ENCODE results near the gene SH3D21.

SH3D21 gene

GRCh38 chr1:36328088-36328480, 21.9 kb downstream of the SH3D21 start:
- no peak for DNase-seq (ENCODE audit: extremely low read depth in 1 of 2, low read depth in 1 of 2)

GRCh38 chr1:36328713-36329112, 22.5 kb downstream of the SH3D21 start:
- DNase-seq (ENCODE audit: extremely low read depth in 1 of 2, low read depth in 1 of 2): no peak

- no peak for DNase-seq (ENCODE audit: extremely low read depth in 1 of 2, low read depth in 1 of 2)
Measured at GRCh38 chr1:36329817-36330216, 23.6 kb downstream of the SH3D21 start.

- DNase-seq (ENCODE audit: extremely low read depth in 1 of 2, low read depth in 1 of 2): no peak
Measured at GRCh38 chr1:36330940-36331339, 24.8 kb downstream of the SH3D21 start.

GRCh38 chr1:36337830-36338229, 31.7 kb downstream of the SH3D21 start:
- no peak for DNase-seq (ENCODE audit: extremely low read depth in 1 of 2, low read depth in 1 of 2)

GRCh38 chr1:36339215-36339614, 33.0 kb downstream of the SH3D21 start:
- no peak for DNase-seq (ENCODE audit: extremely low read depth in 1 of 2, low read depth in 1 of 2)

GRCh38 chr1:36339615-36340014, 33.4 kb downstream of the SH3D21 start:
- no peak for DNase-seq (ENCODE audit: extremely low read depth in 1 of 2, low read depth in 1 of 2)

GRCh38 chr1:36341626-36342320, 35.6 kb downstream of the SH3D21 start:
- DNase-seq (ENCODE audit: extremely low read depth in 1 of 2, low read depth in 1 of 2): no peak

- no peak for DNase-seq (ENCODE audit: extremely low read depth in 1 of 2, low read depth in 1 of 2)
Measured at GRCh38 chr1:36342426-36343185, 36.4 kb downstream of the SH3D21 start.

GRCh38 chr1:36343651-36344394, 37.7 kb downstream of the SH3D21 start:
- no peak for DNase-seq (ENCODE audit: extremely low read depth in 1 of 2, low read depth in 1 of 2)

GRCh38 chr1:36344395-36344680, 38.2 kb downstream of the SH3D21 start:
- DNase-seq (ENCODE audit: extremely low read depth in 1 of 2, low read depth in 1 of 2): no peak

- DNase-seq (ENCODE audit: extremely low read depth in 1 of 2, low read depth in 1 of 2): no peak
Measured at GRCh38 chr1:36345353-36345752, 39.2 kb downstream of the SH3D21 start.

- no peak for DNase-seq (ENCODE audit: extremely low read depth in 1 of 2, low read depth in 1 of 2)
Measured at GRCh38 chr1:36346741-36347370, 40.7 kb downstream of the SH3D21 start.

GRCh38 chr1:36349241-36349671, 43.1 kb downstream of the SH3D21 start:
- DNase-seq (ENCODE audit: extremely low read depth in 1 of 2, low read depth in 1 of 2): no peak

GRCh38 chr1:36349839-36350238, 43.7 kb downstream of the SH3D21 start:
- DNase-seq (ENCODE audit: extremely low read depth in 1 of 2, low read depth in 1 of 2): no peak

GRCh38 chr1:36350659-36351226, 44.6 kb downstream of the SH3D21 start:
- no peak for DNase-seq (ENCODE audit: extremely low read depth in 1 of 2, low read depth in 1 of 2)

- DNase-seq (ENCODE audit: extremely low read depth in 1 of 2, low read depth in 1 of 2): no peak
Measured at GRCh38 chr1:36351227-36351977, 45.2 kb downstream of the SH3D21 start.

GRCh38 chr1:36352125-36352909, 46.1 kb downstream of the SH3D21 start:
- DNase-seq (ENCODE audit: extremely low read depth in 1 of 2, low read depth in 1 of 2): no peak

Measured in stimulated activated CD8-positive, alpha-beta memory T cell treated with anti-CD3 and anti-CD28 coated beads, Interleukin-7, amount 100 ng/mL, for 48 hours (primary cell).